Activated T-cell treated with anti-CD3 and anti-CD28 coated beads, Interleukin-2, amount 50 U/mL, for 24 hours (primary cell): ENCODE results near the gene TMEM121.
"Not testable (repeated sequence)": the region's sequence is repeated elsewhere in the genome, so short reads cannot be mapped to it uniquely, and the experiment has no call there.

Experiments
- DNase-seq: peaks from one replicate; pipeline ENCODE4 v3.0.0-alpha.2; 2020
- H3K27ac Mint-ChIP-seq: 2 replicates; pipeline ENCODE4 v1.8.0; 2020; ENCODE audit warnings: mild to moderate bottlenecking, mixed read lengths
- H3K27me3 Mint-ChIP-seq: 2 replicates; pipeline ENCODE4 v1.8.0; 2020; ENCODE audit warnings: mixed read lengths
- H3K36me3 Mint-ChIP-seq: 2 replicates; pipeline ENCODE4 v1.8.0; 2020; ENCODE audit warnings: low read depth, mixed read lengths
- H3K4me1 Mint-ChIP-seq: 2 replicates; pipeline ENCODE4 v1.8.0; 2020; ENCODE audit warnings: low read depth, mixed read lengths
- H3K4me3 Mint-ChIP-seq: 2 replicates; pipeline ENCODE4 v1.8.0; 2020; ENCODE audit warnings: mild to moderate bottlenecking, moderate library complexity, mixed read lengths
- H3K9me3 Mint-ChIP-seq: 2 replicates; pipeline ENCODE4 v1.8.0; 2020; ENCODE audit warnings: mixed read lengths

The TMEM121 gene

GRCh38 chr14:105557671-105558070, 31.3 kb downstream of the TMEM121 start:
- DNase-seq, H3K9me3 Mint-ChIP-seq, H3K36me3 Mint-ChIP-seq, H3K27ac Mint-ChIP-seq, H3K4me3 Mint-ChIP-seq, H3K4me1 Mint-ChIP-seq: not testable (repeated sequence)
- H3K27me3 Mint-ChIP-seq: peaks cover 14% of the 10 kb centered on the region

- H3K36me3 Mint-ChIP-seq, DNase-seq, H3K4me1 Mint-ChIP-seq, H3K4me3 Mint-ChIP-seq, H3K27ac Mint-ChIP-seq, H3K9me3 Mint-ChIP-seq: not testable (repeated sequence)
- H3K27me3 Mint-ChIP-seq: peaks cover 14% of the 10 kb centered on the region
These were observed 32.2 kb downstream of the TMEM121 start for GRCh38 chr14:105558449-105559154.

GRCh38 chr14:105559384-105560047, 33.1 kb downstream of the TMEM121 start:
- H3K27me3 Mint-ChIP-seq, H3K27ac Mint-ChIP-seq, H3K36me3 Mint-ChIP-seq, H3K4me3 Mint-ChIP-seq, H3K9me3 Mint-ChIP-seq, DNase-seq, H3K4me1 Mint-ChIP-seq: not testable (repeated sequence)

GRCh38 chr14:105560048-105560669, 33.8 kb downstream of the TMEM121 start:
- H3K27ac Mint-ChIP-seq, H3K4me3 Mint-ChIP-seq: not testable (repeated sequence)

GRCh38 chr14:105561345-105561744, 35.0 kb downstream of the TMEM121 start:
- not testable (repeated sequence) for H3K36me3 Mint-ChIP-seq, DNase-seq, H3K9me3 Mint-ChIP-seq, H3K4me1 Mint-ChIP-seq, H3K4me3 Mint-ChIP-seq, H3K27ac Mint-ChIP-seq, H3K27me3 Mint-ChIP-seq

More at GRCh38 chr14:105560048-105560669, 33.8 kb downstream of the TMEM121 start:
- H3K27me3 Mint-ChIP-seq, H3K4me1 Mint-ChIP-seq, H3K9me3 Mint-ChIP-seq, DNase-seq, H3K36me3 Mint-ChIP-seq: not testable (repeated sequence)

- Mint-ChIP-seq H3K36me3 (no peaks in the 10 kb centered on the region), H3K4me3 (no peak overlapping the region), H3K27ac (peak overlapping the region; percentile 71), H3K27me3 (no peaks in the 10 kb centered on the region), H3K4me1 (peaks cover 2% of the 10 kb centered on the region), H3K9me3 (no peaks in the 10 kb centered on the region)
- no peak for DNase-seq
These were observed 36.4 kb downstream of the TMEM121 start for GRCh38 chr14:105562713-105563346.

- Mint-ChIP-seq H3K27ac (peak overlapping the region; percentile 71), H3K27me3 (no peaks in the 10 kb centered on the region)
- no peak for DNase-seq
These were observed 37.0 kb downstream of the TMEM121 start for GRCh38 chr14:105563347-105563737.

GRCh38 chr14:105564536-105564935, 38.2 kb downstream of the TMEM121 start:
- H3K4me1 Mint-ChIP-seq, H3K27ac Mint-ChIP-seq, H3K27me3 Mint-ChIP-seq, H3K4me3 Mint-ChIP-seq, DNase-seq, H3K36me3 Mint-ChIP-seq, H3K9me3 Mint-ChIP-seq: not testable (repeated sequence)

More at GRCh38 chr14:105563347-105563737, 37.0 kb downstream of the TMEM121 start:
- no peaks in the 10 kb centered on the region for H3K9me3 Mint-ChIP-seq
- H3K4me1 Mint-ChIP-seq: peaks cover 2% of the 10 kb centered on the region
- no peak overlapping the region for H3K4me3 Mint-ChIP-seq
- H3K36me3 Mint-ChIP-seq: no peaks in the 10 kb centered on the region

- not testable (repeated sequence) for DNase-seq, H3K4me3 Mint-ChIP-seq, H3K27ac Mint-ChIP-seq, H3K4me1 Mint-ChIP-seq, H3K36me3 Mint-ChIP-seq, H3K27me3 Mint-ChIP-seq, H3K9me3 Mint-ChIP-seq
These were observed 39.0 kb downstream of the TMEM121 start for GRCh38 chr14:105565185-105565919.

GRCh38 chr14:105566248-105567163, 40.1 kb downstream of the TMEM121 start:
- H3K27ac Mint-ChIP-seq, H3K4me3 Mint-ChIP-seq, H3K4me1 Mint-ChIP-seq: not testable (repeated sequence)

GRCh38 chr14:105567164-105568103, 41.1 kb downstream of the TMEM121 start:
- H3K27ac Mint-ChIP-seq, H3K27me3 Mint-ChIP-seq, H3K36me3 Mint-ChIP-seq, H3K4me1 Mint-ChIP-seq, DNase-seq, H3K4me3 Mint-ChIP-seq, H3K9me3 Mint-ChIP-seq: not testable (repeated sequence)

More at GRCh38 chr14:105566248-105567163, 40.1 kb downstream of the TMEM121 start:
- not testable (repeated sequence) for H3K36me3 Mint-ChIP-seq, H3K9me3 Mint-ChIP-seq, H3K27me3 Mint-ChIP-seq, DNase-seq

- H3K36me3 Mint-ChIP-seq, H3K4me3 Mint-ChIP-seq, DNase-seq, H3K9me3 Mint-ChIP-seq, H3K27ac Mint-ChIP-seq, H3K4me1 Mint-ChIP-seq, H3K27me3 Mint-ChIP-seq: not testable (repeated sequence)
These were observed 41.9 kb downstream of the TMEM121 start for GRCh38 chr14:105568140-105568843.
